Measurements from ENCODE around the gene TF. TPM values are rescaled to one million over a fixed set of nuclear protein-coding genes. Genes with fewer than 3 reads are reported as not detected.
A peak's percentile ranks its signal among the peaks of the same experiment; 100 is the strongest.

Gene TF
- total RNA-seq, 1 experiment from 2014 or later: not detected

GRCh38 chr3:133805384-133805701 is 59.1 kb downstream of the TF start:
- no peak for DNase-seq (ENCODE audit: low read depth)

- DNase-seq (ENCODE audit: low read depth): peak; percentile 89
These were observed 59.7 kb downstream of the TF start, which contains the start of gene SRPRB for GRCh38 chr3:133805702-133806475. Gene SRPRB (plus strand): TSS chr3:133805815. CDS start chr3:133805849, 34 bp downstream.

- no peak for DNase-seq (ENCODE audit: low read depth)
These were observed 66.7 kb downstream of the TF start for GRCh38 chr3:133812872-133813271.

GRCh38 chr3:133815386-133815785 is 69.2 kb downstream of the TF start:
- DNase-seq (ENCODE audit: low read depth): no peak

- DNase-seq (ENCODE audit: low read depth): no peak
These were observed 73.9 kb downstream of the TF start for GRCh38 chr3:133820129-133820528.

- DNase-seq (ENCODE audit: low read depth): no peak
These were observed 74.9 kb downstream of the TF start for GRCh38 chr3:133820889-133821675.

GRCh38 chr3:133821767-133822638 is 75.8 kb downstream of the TF start:
- peak; percentile 97 for DNase-seq (ENCODE audit: low read depth)

GRCh38 chr3:133824961-133825485 is 78.8 kb downstream of the TF start:
- no peak for DNase-seq (ENCODE audit: low read depth)

- no peak for DNase-seq (ENCODE audit: low read depth)
These were observed 80.0 kb downstream of the TF start for GRCh38 chr3:133825969-133826727.

GRCh38 chr3:133827136-133827535 is 80.9 kb downstream of the TF start:
- no peak for DNase-seq (ENCODE audit: low read depth)

- DNase-seq (ENCODE audit: low read depth): no peak
These were observed 81.5 kb downstream of the TF start for GRCh38 chr3:133827684-133828083.

- DNase-seq (ENCODE audit: low read depth): no peak
These were observed 82.5 kb downstream of the TF start for GRCh38 chr3:133828576-133829309.

- DNase-seq (ENCODE audit: low read depth): no peak
These were observed 83.1 kb downstream of the TF start for GRCh38 chr3:133829310-133829707.

- no peak for DNase-seq (ENCODE audit: low read depth)
These were observed 83.9 kb downstream of the TF start for GRCh38 chr3:133830071-133830470.

GRCh38 chr3:133831966-133832801 is 86.0 kb downstream of the TF start:
- no peak for DNase-seq (ENCODE audit: low read depth)

- no peak for DNase-seq (ENCODE audit: low read depth)
These were observed 86.6 kb downstream of the TF start for GRCh38 chr3:133832802-133833144.

- DNase-seq (ENCODE audit: low read depth): no peak
These were observed 87.1 kb downstream of the TF start for GRCh38 chr3:133833267-133833666.

GRCh38 chr3:133833880-133834620 is 87.9 kb downstream of the TF start:
- no peak for DNase-seq (ENCODE audit: low read depth)

All from LHCN-M2 (cell line).